ENCODE data around the gene TTLL6.

TTLL6 gene

GRCh38 chr17:48723423-48724250, 93.4 kb downstream of the TTLL6 start:
- TF ChIP-seq CTCF (IDR thresholded peaks at IDR 0.05; ENCODE audit: low read depth, low read length), result no peak
- DNase-seq (ENCODE audit: low read depth in 2 of 2), result no peak
- H3K4me3 ChIP-seq (replicated peaks in 1 of 2; ENCODE audit: low read depth in 2 of 2, low read length in 2 of 2), result no peak overlapping the region

GRCh38 chr17:48722915-48723422, 94.1 kb downstream of the TTLL6 start, which contains the start of gene PRAC2:
Gene PRAC2, plus strand, starts transcription at chr17:48723185. Its CDS starts 1,226 bp downstream, at chr17:48724411.
- no peak for DNase-seq (ENCODE audit: low read depth in 2 of 2)
- TF ChIP-seq CTCF (IDR thresholded peaks at IDR 0.05; ENCODE audit: low read depth, low read length), result no peak
- no peak within 1 kb of the TSS for H3K4me3 ChIP-seq (replicated peaks in 1 of 2; ENCODE audit: low read depth in 2 of 2, low read length in 2 of 2)

- no peak for TF ChIP-seq CTCF (IDR thresholded peaks at IDR 0.05; ENCODE audit: low read depth, low read length)
- DNase-seq (ENCODE audit: low read depth in 2 of 2), result no peak
- H3K4me3 ChIP-seq (replicated peaks in 1 of 2; ENCODE audit: low read depth in 2 of 2, low read length in 2 of 2), result no peak within 1 kb of the TSS
These were observed 94.7 kb downstream of the TTLL6 start, which contains the start of gene PRAC1 for GRCh38 chr17:48722201-48722907. Gene PRAC1, minus strand, starts transcription at chr17:48722518. Its CDS starts 126 bp downstream, at chr17:48722392.

- no peak for TF ChIP-seq CTCF (IDR thresholded peaks at IDR 0.05; ENCODE audit: low read depth, low read length)
- no peak overlapping the region for H3K4me3 ChIP-seq (replicated peaks in 1 of 2; ENCODE audit: low read depth in 2 of 2, low read length in 2 of 2)
- no peak for DNase-seq (ENCODE audit: low read depth in 2 of 2)
These were observed 96.0 kb downstream of the TTLL6 start for GRCh38 chr17:48721009-48721402.

- no peak overlapping the region for H3K4me3 ChIP-seq (replicated peaks in 1 of 2; ENCODE audit: low read depth in 2 of 2, low read length in 2 of 2)
- DNase-seq (ENCODE audit: low read depth in 2 of 2), result no peak
- TF ChIP-seq CTCF (IDR thresholded peaks at IDR 0.05; ENCODE audit: low read depth, low read length), result no peak
These were observed 96.6 kb downstream of the TTLL6 start for GRCh38 chr17:48720266-48721008.

GRCh38 chr17:48719642-48720265, 97.3 kb downstream of the TTLL6 start:
- TF ChIP-seq CTCF (IDR thresholded peaks at IDR 0.05; ENCODE audit: low read depth, low read length), result no peak
- DNase-seq (ENCODE audit: low read depth in 2 of 2), result peak in 1 of 2 donors; percentile 13
- H3K4me3 ChIP-seq (replicated peaks in 1 of 2; ENCODE audit: low read depth in 2 of 2, low read length in 2 of 2), result no peak overlapping the region

All from cardiac fibroblast (primary cell).